ENCODE results near the gene HEPN1. TPM values are rescaled to one million over a fixed set of nuclear protein-coding genes. Genes with fewer than 3 reads are reported as not detected.
A peak's percentile ranks its signal among the peaks of the same experiment; 100 is the strongest.

The HEPN1 gene
- total and polyA plus RNA-seq, 5 donors, result not detected

GRCh38 chr11:124876818-124877630 is 42.0 kb upstream of the HEPN1 start:
- H3K4me1 ChIP-seq (ENCODE audit: control insufficient read depth, insufficient read depth, low read length), result no peaks in the 10 kb centered on the region
- intact Hi-C loops (cut with DNase I), result no loop called here
- 14% methylated on average over 30 of the region's 30 CpGs for WGBS
- no peaks in the 10 kb centered on the region for H3K27me3 ChIP-seq (ENCODE audit: control insufficient read depth, insufficient read depth)
- DNase-seq, result peak in 1 of 3 donors; percentile 62
- no peak overlapping the region for H3K27ac ChIP-seq (ENCODE audit: low read length)
- peak in 1 of 2 donors; percentile 0 for ATAC-seq
- H3K4me3 ChIP-seq (ENCODE audit: low read length), result peak overlapping the region; percentile 30
- H3K9me3 ChIP-seq (ENCODE audit: control insufficient read depth, low read length), result no peaks in the 10 kb centered on the region

DNA sequence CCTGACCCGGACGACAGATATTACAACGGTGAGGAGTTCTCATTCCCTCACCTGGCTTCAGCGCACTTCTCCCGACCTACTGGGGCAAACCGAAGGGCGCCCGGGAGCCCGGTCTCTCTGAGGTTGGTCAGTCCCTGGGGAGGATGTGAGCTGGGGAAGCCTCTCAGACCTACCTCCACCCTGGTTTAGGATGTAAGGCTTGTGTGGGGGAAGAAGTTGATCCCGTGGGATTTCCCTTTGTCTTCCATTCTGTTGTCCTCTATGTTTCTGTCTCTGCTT is 41.5 kb upstream of the HEPN1 start:
- H3K27me3 ChIP-seq (ENCODE audit: control insufficient read depth, insufficient read depth), result no peaks in the 10 kb centered on the region
- ATAC-seq (no peak), DNase-seq (no peak)
- H3K4me1 ChIP-seq (ENCODE audit: control insufficient read depth, insufficient read depth, low read length), result no peaks in the 10 kb centered on the region
- no peak overlapping the region for H3K27ac ChIP-seq (ENCODE audit: low read length)
- intact Hi-C loops (cut with DNase I), result no loop called here
- no peaks in the 10 kb centered on the region for H3K9me3 ChIP-seq (ENCODE audit: control insufficient read depth, low read length)
- WGBS, result 36% methylated on average over 10 of the region's 10 CpGs
- H3K4me3 ChIP-seq (ENCODE audit: low read length), result peak overlapping the region; percentile 30

DNA sequence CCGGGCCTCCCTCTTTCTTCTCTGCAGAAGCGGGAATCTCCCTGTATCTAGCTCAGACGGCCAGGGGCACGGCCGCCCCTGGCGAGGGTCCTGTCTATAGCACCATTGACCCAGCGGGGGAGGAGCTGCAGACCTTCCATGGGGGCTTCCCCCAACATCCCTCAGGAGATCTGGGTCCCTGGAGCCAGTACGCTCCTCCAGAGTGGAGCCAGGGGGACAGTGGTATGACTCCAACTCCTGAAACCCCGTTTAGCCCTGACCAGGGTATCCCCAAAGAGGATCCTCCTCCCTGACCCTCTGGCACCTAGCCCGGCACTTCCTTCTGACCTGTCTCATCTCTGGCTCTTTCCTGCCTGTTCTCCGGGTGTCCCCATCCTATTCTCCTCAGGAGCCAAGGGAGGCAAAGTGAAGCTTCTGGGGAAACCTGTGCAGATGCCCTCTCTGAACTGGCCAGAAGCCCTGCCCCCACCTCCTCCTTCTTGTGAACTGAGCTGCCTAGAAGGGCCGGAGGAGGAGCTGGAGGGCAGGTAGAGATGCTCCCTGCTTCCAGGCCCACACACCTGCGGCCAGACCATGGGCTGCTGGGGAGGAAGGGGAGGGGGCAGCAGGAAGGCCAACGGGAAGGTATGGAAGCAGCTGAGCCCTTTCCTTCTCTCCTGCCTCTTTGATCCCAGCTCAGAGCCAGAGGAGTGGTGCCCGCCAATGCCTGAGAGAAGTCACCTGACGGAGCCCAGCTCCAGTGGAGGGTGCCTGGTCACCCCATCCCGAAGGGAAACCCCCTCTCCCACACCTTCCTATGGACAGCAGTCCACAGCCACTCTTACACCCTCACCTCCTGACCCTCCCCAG is 40.9 kb upstream of the HEPN1 start:
- no peak overlapping the region for H3K27ac ChIP-seq (ENCODE audit: low read length)
- H3K4me3 ChIP-seq (ENCODE audit: low read length), result no peak overlapping the region
- intact Hi-C loops (cut with DNase I), result no loop called here
- ATAC-seq, result no peak
- H3K27me3 ChIP-seq (ENCODE audit: control insufficient read depth, insufficient read depth), result no peaks in the 10 kb centered on the region
- H3K9me3 ChIP-seq (ENCODE audit: control insufficient read depth, low read length), result no peaks in the 10 kb centered on the region
- 55% methylated on average over 17 of the region's 17 CpGs for WGBS
- DNase-seq, result no peak
- H3K4me1 ChIP-seq (ENCODE audit: control insufficient read depth, insufficient read depth, low read length), result no peaks in the 10 kb centered on the region

GRCh38 chr11:124878759-124879492 is 40.1 kb upstream of the HEPN1 start:
- Histone ChIP-seq H3K4me3 (ENCODE audit: low read length) (no peak overlapping the region), H3K27me3 (ENCODE audit: control insufficient read depth, insufficient read depth) (no peaks in the 10 kb centered on the region), H3K4me1 (ENCODE audit: control insufficient read depth, insufficient read depth, low read length) (no peaks in the 10 kb centered on the region), H3K9me3 (ENCODE audit: control insufficient read depth, low read length) (no peaks in the 10 kb centered on the region), H3K27ac (ENCODE audit: low read length) (no peak overlapping the region)
- intact Hi-C loops (cut with DNase I), result no loop called here
- DNase-seq (no peak), ATAC-seq (no peak)
- 90% methylated on average over 11 of the region's 11 CpGs for WGBS

DNA sequence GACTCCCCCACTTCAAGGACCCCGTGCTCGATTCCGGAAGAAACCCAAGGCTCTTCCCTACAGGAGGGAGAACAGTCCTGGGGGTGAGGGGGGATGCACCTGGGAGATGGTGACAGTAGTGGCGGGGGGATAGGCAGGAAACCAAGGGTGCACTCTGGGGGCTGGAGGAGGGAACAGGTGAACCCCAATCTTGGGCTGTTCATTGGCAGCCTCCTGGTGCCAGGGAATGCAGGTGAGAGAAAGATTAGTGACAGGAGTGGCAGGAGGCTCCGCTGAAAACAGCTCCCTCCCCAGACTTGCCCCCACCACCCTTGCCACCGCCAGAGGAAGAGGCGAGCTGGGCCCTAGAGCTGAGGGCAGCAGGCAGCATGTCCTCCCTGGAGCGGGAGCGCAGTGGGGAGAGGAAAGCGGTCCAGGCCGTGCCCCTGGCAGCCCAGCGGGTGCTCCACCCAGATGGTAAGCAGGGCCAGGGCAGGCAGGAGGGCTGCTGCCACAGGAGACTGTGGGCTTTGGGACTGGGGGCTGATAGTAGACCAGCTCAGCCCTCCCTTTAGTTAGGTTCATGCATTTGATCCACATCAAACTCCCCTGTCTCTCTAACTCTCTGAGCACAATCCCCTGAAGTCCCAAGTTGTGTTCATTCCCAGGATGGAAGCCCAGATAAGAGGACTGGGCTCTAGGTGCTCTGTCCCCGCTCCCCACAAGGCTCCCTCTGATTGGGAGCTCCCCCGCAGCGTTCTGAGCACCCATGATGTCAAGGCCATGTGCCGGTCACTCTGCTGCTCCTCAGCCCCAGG is 39.4 kb upstream of the HEPN1 start:
- DNase-seq, result peak in 1 of 3 donors; percentile 47
- intact Hi-C loops (cut with DNase I), result no loop called here
- WGBS, result 81% methylated on average over 16 of the region's 16 CpGs
- Histone ChIP-seq H3K4me1 (ENCODE audit: control insufficient read depth, insufficient read depth, low read length) (no peaks in the 10 kb centered on the region), H3K27me3 (ENCODE audit: control insufficient read depth, insufficient read depth) (no peaks in the 10 kb centered on the region), H3K9me3 (ENCODE audit: control insufficient read depth, low read length) (no peaks in the 10 kb centered on the region), H3K27ac (ENCODE audit: low read length) (no peak overlapping the region), H3K4me3 (ENCODE audit: low read length) (no peak overlapping the region)
- no peak for ATAC-seq

DNA sequence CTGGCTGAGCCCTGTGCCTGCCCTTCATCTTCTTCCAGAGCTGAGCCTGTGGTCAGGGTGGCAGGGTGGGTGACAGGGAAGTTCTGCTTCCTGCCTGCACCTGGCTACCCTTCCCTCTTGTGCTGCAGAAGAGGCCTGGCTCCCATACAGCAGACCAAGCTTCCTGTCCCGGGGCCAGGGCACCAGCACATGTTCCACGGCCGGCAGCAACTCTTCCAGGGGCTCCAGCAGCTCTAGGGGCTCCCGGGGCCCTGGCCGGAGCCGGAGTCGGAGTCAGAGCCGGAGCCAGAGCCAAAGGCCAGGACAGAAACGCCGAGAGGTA is 38.8 kb upstream of the HEPN1 start:
- Histone ChIP-seq H3K4me3 (ENCODE audit: low read length) (no peak overlapping the region), H3K27me3 (ENCODE audit: control insufficient read depth, insufficient read depth) (no peaks in the 10 kb centered on the region), H3K9me3 (ENCODE audit: control insufficient read depth, low read length) (no peaks in the 10 kb centered on the region), H3K4me1 (ENCODE audit: control insufficient read depth, insufficient read depth, low read length) (no peaks in the 10 kb centered on the region), H3K27ac (ENCODE audit: low read length) (no peak overlapping the region)
- DNase-seq, result peak in 1 of 3 donors; percentile 47
- WGBS, result 61% methylated on average over 10 of the region's 10 CpGs
- ATAC-seq, result no peak
- intact Hi-C loops (cut with DNase I), result no loop called here

GRCh38 chr11:124880958-124881357 is 38.1 kb upstream of the HEPN1 start:
- Histone ChIP-seq H3K27ac (ENCODE audit: low read length) (no peak overlapping the region), H3K9me3 (ENCODE audit: control insufficient read depth, low read length) (no peaks in the 10 kb centered on the region), H3K4me1 (ENCODE audit: control insufficient read depth, insufficient read depth, low read length) (no peaks in the 10 kb centered on the region), H3K4me3 (ENCODE audit: low read length) (no peak overlapping the region), H3K27me3 (ENCODE audit: control insufficient read depth, insufficient read depth) (no peaks in the 10 kb centered on the region)
- ATAC-seq, result no peak
- intact Hi-C loops (cut with DNase I), result no loop called here
- WGBS, result 74% methylated on average over 3 of the region's 3 CpGs
- DNase-seq, result no peak

DNA sequence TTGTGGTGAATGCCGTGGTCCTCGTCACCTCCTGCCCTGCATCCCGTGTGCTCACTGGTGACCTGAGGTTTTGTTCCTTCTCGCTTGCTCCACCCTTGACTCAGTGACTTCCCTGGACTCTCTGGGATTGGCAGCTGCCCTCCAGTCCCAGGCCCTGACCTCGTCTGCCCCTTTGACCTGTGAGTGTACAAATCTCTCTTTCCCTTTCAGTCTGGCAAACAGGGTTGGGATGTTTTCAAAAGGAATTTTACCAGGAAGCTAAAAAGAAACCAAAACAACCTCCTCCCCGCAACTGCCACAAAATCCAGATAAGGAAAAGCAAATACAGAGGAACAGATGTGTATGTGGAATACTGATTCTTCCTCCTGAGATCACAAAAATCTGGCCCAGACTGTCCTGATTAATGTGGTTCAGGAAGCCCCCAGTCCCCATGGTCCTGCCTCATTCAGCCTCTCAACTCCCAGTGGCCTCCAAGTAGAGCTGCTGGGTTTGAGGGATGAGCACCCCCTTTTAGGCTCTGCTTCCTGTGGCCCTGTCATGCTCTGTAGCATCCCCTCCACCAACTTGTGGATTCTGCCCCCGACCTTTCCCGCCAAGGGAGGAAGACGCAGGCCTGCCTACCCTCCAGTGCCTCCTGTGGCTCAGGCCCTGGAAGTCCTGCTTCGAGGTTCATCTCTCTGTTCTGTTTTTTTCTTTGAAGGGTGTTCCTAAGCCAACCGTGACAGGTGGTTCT is 36.5 kb upstream of the HEPN1 start:
- ATAC-seq (peak; percentile 64 to 70), DNase-seq (peak in 2 of 3 donors; percentile 74 to 80)
- Histone ChIP-seq H3K4me3 (ENCODE audit: low read length) (no peak overlapping the region), H3K27me3 (ENCODE audit: control insufficient read depth, insufficient read depth) (no peaks in the 10 kb centered on the region), H3K4me1 (ENCODE audit: control insufficient read depth, insufficient read depth, low read length) (no peaks in the 10 kb centered on the region), H3K9me3 (ENCODE audit: control insufficient read depth, low read length) (no peaks in the 10 kb centered on the region), H3K27ac (ENCODE audit: low read length) (peak overlapping the region; percentile 32)
- intact Hi-C loops (cut with DNase I), result no loop called here
- WGBS, result 53% methylated on average over 11 of the region's 11 CpGs

- Histone ChIP-seq H3K4me3 (ENCODE audit: low read length) (no peak overlapping the region), H3K27ac (ENCODE audit: low read length) (no peak overlapping the region), H3K9me3 (ENCODE audit: control insufficient read depth, low read length) (no peaks in the 10 kb centered on the region), H3K27me3 (ENCODE audit: control insufficient read depth, insufficient read depth) (no peaks in the 10 kb centered on the region), H3K4me1 (ENCODE audit: control insufficient read depth, insufficient read depth, low read length) (no peaks in the 10 kb centered on the region)
- intact Hi-C loops (cut with DNase I), result no loop called here
- ATAC-seq (no peak), DNase-seq (peak in 1 of 3 donors; percentile 22)
- 81% methylated on average over 1 of the region's 1 CpG for WGBS
Observed at GRCh38 chr11:124884340-124884739, 34.7 kb upstream of the HEPN1 start.

- intact Hi-C loops (cut with DNase I), result no loop called here
- Histone ChIP-seq H3K27me3 (ENCODE audit: control insufficient read depth, insufficient read depth) (no peaks in the 10 kb centered on the region), H3K9me3 (ENCODE audit: control insufficient read depth, low read length) (no peaks in the 10 kb centered on the region), H3K4me3 (ENCODE audit: low read length) (no peak overlapping the region), H3K4me1 (ENCODE audit: control insufficient read depth, insufficient read depth, low read length) (no peaks in the 10 kb centered on the region), H3K27ac (ENCODE audit: low read length) (peak overlapping the region; percentile 15)
- WGBS, result 54% methylated on average over 5 of the region's 5 CpGs
- DNase-seq (peak in 1 of 3 donors; percentile 35), ATAC-seq (no peak)
Observed at GRCh38 chr11:124884869-124885479, 34.1 kb upstream of the HEPN1 start.
